SK-N-MC (cell line): ENCODE data around the gene BACH1.

Source experiments
- EZH2 ChIP-seq: fragments of 200-600 bp; sonication (generic); IDR thresholded peaks from one replicate; pipeline ENCODE4 v1.6.1; 2017; ENCODE audit warnings: antibody characterized with exemption
- POLR2AphosphoS5 ChIP-seq: IDR thresholded peaks from 2 replicates; pipeline ENCODE4 v1.6.1; 2012; ENCODE audit warnings: mild to moderate bottlenecking, low read depth, low read length, borderline replicate concordance

DNA sequence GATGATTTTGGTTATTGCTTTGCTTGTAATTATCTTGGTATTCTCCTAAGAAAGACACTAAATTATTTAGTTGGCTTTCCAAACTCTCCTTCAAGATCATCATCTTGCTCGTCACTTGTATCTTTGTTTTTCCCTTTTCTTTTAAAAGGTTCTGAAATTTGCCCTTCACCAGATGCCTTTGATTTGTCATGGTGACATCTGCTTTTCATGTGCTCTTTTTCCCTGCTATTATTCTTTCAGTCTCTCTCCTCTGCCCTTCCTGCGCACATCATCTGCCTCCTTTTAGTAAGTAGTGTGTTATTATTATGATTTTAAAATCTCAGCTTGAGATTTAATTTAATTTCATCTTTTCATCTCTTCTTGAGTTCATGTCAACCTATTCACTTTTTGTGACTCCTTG is 92.1 kb downstream of the BACH1 start:
- TF ChIP-seq EZH2 (no peak), POLR2AphosphoS5 (no peak)
